OCI-LY1 (cell line): ENCODE measurements around the gene TBX21.

Source experiments
- CTCF ChIP-seq: fragments of 200-600 bp; sonication (generic), shearing (Covaris generic); IDR thresholded peaks from 2 replicates; pipeline ENCODE4 v1.5.1; 2017; ENCODE audit warnings: mild to moderate bottlenecking, antibody characterized with exemption, low read length, moderate library complexity, mixed read lengths
- EZH2 ChIP-seq: fragments of 200-600 bp; sonication (generic), shearing (Covaris generic); IDR thresholded peaks from 2 replicates; pipeline ENCODE4 v1.8.0; 2017; ENCODE audit warnings: borderline replicate concordance, mixed run types, mild to moderate bottlenecking, antibody characterized with exemption, low read length, moderate library complexity, mixed read lengths

GRCh38 chr17:47725446-47726111, 7.5 kb upstream of the TBX21 start:
- TF ChIP-seq CTCF (no peak), EZH2 (no peak)
